HAP-1 (cell line): ENCODE measurements around the gene CLCN4.
A peak's percentile ranks its signal among the peaks of the same experiment; 100 is the strongest.

Experiments used
- DNase-seq, 2 experiments: peaks; one replicate each; pipeline ENCODE4 v3.0.0-alpha.2; 2016 to 2020; ENCODE audit warnings: low spot score in 2 of 2
- H3K27me3 ChIP-seq: fragments of 250-450 bp; sonication (Bioruptor Pico); 2 replicates; pipeline ENCODE4 v1.5.1; 2020; ENCODE audit warnings: low read depth, mild to moderate bottlenecking, moderate library complexity
- H3K36me3 ChIP-seq: fragments of 250-450 bp; sonication (Bioruptor Pico); replicated peaks from 2 replicates; pipeline ENCODE4 v1.5.1; 2020; ENCODE audit warnings: mild to moderate bottlenecking
- H3K4me1 ChIP-seq: fragments of 250-450 bp; sonication (Bioruptor Pico); 2 replicates; pipeline ENCODE4 v1.5.1; 2020; ENCODE audit warnings: mild to moderate bottlenecking
- H3K4me3 ChIP-seq: fragments of 250-450 bp; sonication (Bioruptor Pico); 2 replicates; pipeline ENCODE4 v1.5.1; 2020; ENCODE audit warnings: mild to moderate bottlenecking, moderate library complexity
- H3K9me3 ChIP-seq: fragments of 250-450 bp; sonication (Bioruptor Pico); 2 replicates; pipeline ENCODE4 v1.5.1; 2020; ENCODE audit warnings: mild to moderate bottlenecking, moderate library complexity
- in situ Hi-C: fragments of 300-500 bp; cut with MboI; formaldehyde crosslinking; loops from 3 replicates; pipeline ENCODE4 v1.14.3; 2020; ENCODE audit warnings: low sequenced_read_pairs, inconsistent platforms, mixed read lengths

The CLCN4 gene

DNA sequence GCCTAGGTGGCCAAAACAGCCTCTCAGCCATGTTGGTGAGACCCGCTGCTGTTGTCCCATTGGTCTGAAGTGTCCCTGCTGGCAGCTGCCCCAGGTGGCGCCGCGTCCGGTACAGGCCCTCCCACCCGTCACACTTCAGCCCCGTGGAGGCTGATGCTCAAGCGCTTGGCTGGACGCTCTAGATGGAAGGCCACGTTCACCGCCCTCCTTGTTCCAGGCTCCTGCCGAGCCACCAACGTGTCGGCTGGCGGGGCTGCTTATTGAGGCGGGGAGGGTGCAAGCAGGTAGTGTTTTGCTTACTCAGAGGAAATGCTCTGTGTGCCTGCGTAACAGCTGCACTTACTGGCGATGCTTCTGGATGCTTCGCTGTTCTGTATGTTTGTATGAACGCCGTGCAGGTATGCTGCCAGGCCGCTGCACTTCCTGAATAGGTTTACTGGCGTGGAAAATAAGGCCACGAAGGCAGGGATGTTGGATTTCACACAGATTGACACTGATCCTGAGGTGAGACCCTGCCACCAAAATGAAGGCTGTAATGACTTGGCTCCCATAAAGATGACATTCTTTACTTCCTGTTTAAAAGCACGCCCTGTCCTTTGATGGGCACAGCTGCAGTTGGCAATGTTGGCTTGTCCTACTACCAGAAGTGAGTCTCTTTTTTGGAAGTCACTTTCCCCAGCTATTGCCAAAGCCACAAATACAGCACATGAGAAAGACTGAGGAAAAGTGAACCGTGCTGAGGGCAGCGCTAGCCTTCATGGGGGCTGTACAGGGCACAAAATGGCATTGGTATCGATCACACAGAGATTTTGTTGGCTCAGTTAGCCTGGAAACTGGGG is 21.0 kb upstream of the CLCN4 start:
- Histone ChIP-seq H3K36me3 (no peaks in the 10 kb centered on the region), H3K4me3 (no peak overlapping the region), H3K27me3 (no peaks in the 10 kb centered on the region), H3K4me1 (no peaks in the 10 kb centered on the region), H3K9me3 (no peaks in the 10 kb centered on the region)
- no peak for DNase-seq
- in situ Hi-C loops: no loop called here

DNA sequence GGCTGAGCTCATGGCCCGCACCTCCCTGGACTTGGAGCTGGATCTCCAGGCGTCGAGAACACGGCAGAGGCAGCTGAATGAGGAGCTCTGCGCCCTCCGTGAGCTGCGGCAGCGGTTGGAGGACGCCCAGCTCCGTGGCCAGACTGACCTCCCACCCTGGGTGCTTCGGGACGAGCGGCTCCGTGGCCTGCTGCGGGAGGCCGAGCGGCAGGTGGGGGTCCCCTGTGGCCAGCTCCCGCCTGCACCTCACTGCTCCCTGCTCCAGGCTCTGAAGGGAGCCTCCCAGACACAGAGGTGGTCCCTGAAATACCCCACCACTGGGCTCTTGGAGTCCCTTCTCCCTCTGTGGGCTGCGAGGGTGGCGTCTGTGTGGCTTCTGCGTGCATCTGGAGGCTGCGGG is 18.0 kb upstream of the CLCN4 start:
- Histone ChIP-seq H3K27me3 (no peaks in the 10 kb centered on the region), H3K9me3 (no peaks in the 10 kb centered on the region)

DNA sequence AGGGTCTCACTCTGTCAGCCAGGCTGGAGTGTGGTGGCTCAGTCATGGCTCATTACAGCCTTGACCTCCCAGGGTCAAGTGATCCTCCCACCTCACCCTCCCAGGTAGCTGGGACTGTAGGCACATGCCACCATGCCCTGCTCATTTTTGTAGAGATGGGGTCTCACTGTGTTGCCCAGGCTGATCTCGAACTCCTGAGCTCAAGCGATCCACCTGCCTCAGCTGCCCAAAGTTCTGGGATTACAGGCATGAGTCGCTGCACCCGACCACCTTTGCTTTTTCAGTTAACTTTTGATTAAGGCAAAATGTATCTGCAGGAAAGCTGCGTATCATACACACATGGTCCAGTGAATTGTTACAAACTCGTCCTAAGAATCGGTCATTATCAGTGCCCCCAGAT is 16.5 kb upstream of the CLCN4 start:
- H3K27me3 ChIP-seq: no peaks in the 10 kb centered on the region

More for the DNA sequence above, 18.0 kb upstream of the CLCN4 start:
- Histone ChIP-seq H3K4me1 (no peaks in the 10 kb centered on the region), H3K36me3 (no peaks in the 10 kb centered on the region), H3K4me3 (no peak overlapping the region)
- no peak for DNase-seq
- in situ Hi-C loops: no loop called here

DNA sequence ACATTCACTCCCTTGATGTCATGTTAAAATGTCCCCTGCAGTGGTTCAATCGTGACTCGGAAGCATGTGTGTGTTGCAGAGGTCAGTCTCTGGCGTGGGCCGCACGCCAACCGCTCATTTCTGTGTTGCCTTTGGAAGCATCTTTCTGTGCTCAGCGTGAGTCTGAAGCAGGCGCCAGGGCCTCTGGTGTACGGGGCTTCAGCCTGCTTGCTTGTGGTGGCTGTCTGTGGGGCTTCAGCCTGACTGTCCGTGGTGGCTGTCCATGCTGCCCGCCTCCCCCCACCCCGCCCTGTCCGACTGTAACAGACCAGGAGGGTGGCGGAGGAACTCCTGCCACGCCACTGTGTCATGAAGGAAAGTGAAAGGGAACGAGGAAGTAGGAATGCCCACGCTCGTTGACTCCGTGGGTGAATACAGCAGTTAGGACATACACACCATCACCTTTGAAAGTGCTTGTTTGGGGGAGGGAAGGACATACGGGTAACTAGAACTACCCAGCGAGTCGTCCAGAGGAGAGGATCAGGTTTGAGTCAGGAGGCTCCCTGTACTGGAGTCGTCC is 14.7 kb upstream of the CLCN4 start:
- H3K4me3 ChIP-seq: no peak overlapping the region
- no peaks in the 10 kb centered on the region for H3K27me3 ChIP-seq
- H3K9me3 ChIP-seq: no peaks in the 10 kb centered on the region
- DNase-seq: no peak
- no peaks in the 10 kb centered on the region for H3K4me1 ChIP-seq
- no peaks in the 10 kb centered on the region for H3K36me3 ChIP-seq
- in situ Hi-C loops: no loop called here

More for the DNA sequence above, 16.5 kb upstream of the CLCN4 start:
- no peaks in the 10 kb centered on the region for H3K36me3 ChIP-seq
- in situ Hi-C loops: no loop called here
- H3K4me3 ChIP-seq: no peak overlapping the region
- no peaks in the 10 kb centered on the region for H3K9me3 ChIP-seq
- DNase-seq: no peak
- no peaks in the 10 kb centered on the region for H3K4me1 ChIP-seq

DNA sequence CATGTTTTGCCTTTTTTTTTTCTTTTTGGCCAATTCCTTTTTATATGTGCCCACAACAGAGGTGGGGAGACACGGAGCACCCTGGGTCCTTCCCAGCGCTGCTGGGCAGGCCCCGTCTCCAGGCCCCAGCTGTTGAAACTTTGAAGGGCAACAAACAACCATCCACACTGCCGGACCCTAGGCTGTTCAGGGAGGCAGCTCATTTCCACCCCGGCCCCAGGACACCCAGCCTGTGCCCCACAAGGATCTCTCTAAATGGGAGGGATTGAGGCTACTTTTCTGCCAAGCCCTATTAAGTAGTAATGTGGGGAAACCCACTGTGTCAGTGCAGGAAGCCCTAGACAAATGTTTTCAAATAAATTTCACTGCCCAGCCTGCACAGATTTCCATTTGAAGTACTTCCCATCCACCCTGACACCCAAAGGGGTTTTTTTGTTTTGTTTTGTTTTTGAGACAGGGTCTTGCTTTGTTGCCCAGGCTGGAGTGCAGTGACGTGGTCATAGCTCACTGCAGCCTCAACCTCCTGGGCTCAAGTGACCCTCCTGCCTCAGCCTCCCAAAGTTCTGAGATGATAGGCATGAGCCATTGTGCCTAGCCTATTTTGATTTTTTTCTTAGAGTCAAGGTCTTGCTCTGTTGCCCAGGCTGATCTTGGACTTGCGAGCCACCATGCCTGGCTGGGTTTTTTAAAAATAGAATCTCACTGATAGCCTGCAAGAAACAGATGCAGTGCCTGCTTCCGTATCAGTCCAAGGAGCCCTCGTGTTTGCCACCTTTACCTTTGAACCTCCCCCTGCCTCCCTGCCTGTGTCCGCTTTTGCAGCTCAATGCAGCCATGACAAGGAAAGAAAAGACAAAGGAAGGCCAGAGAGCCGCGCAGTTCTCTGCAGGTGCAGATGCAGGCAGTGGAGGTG is 13.4 kb upstream of the CLCN4 start:
- no peaks in the 10 kb centered on the region for H3K4me1 ChIP-seq
- DNase-seq: no peak
- no peaks in the 10 kb centered on the region for H3K27me3 ChIP-seq
- H3K36me3 ChIP-seq: no peaks in the 10 kb centered on the region
- in situ Hi-C loops: no loop called here
- H3K9me3 ChIP-seq: no peaks in the 10 kb centered on the region
- H3K4me3 ChIP-seq: no peak overlapping the region

DNA sequence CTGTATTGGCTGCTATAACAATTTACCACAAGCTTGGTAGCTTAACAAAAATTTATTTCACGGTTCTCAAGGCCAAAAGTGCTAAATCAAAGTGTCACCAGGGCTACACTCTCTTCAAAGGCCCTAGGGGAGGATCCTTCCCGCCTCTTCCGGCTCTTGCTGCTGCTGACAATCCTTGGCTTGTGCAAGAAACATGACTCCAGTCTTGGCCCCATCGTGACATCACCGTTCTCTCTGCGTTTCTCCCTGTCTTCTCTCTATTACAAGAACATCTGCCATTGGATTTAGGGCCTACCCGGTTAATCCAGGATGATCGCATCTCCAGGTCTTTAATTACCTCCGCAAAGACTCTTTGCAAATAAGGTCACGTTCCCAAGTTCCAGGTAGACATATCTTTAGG is 10.4 kb upstream of the CLCN4 start:
- Histone ChIP-seq H3K27me3 (no peaks in the 10 kb centered on the region), H3K4me1 (no peaks in the 10 kb centered on the region), H3K4me3 (no peak overlapping the region), H3K36me3 (no peaks in the 10 kb centered on the region), H3K9me3 (no peaks in the 10 kb centered on the region)
- in situ Hi-C loops: no loop called here
- DNase-seq: no peak

DNA sequence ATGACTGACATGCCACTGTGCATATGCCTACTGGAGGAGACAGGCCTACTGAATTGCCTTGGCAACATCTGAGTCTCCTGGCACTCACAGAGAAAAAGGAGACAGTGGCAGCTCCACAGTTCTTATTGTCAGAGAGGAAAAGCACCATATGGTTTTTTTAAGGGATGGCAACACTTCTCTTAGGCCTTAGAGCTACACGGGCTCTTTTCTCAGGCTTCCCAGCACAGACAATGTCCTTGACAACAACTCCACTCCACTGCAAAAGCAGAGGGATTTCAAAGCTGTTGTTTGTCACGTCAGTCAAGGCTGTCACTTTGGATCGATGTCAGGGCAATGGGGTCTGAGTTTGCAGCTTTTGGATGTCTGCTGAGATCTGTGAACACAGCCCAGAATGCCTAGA is 4.7 kb upstream of the CLCN4 start:
- H3K9me3 ChIP-seq: no peaks in the 10 kb centered on the region; the same call in 1 of the 2 replicates
- peaks cover 2% of the 10 kb centered on the region; the same call in 1 of the 2 replicates for H3K4me1 ChIP-seq
- H3K4me3 ChIP-seq: no peak overlapping the region
- no peaks in the 10 kb centered on the region for H3K36me3 ChIP-seq
- in situ Hi-C loops: no loop called here
- DNase-seq: no peak
- no peaks in the 10 kb centered on the region for H3K27me3 ChIP-seq

DNA sequence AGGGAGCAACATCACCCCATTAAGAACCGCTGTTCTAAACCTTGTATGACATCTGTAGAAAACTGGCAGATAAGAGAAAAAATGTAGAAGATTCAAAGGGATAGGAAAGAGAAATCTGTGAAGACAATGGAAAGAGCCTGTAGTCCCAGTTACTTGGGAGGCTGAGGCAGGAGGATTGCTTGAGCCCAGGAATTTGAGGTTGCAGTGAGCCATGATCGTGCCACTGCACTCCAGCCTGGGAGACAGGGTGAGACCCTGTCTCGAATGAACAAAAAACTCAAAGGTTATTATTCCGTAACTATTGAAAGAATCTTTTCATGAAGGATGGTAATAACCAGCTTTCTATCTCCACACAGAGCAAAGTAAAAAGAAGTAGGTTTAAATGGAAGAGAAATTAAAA is 1.6 kb upstream of the CLCN4 start:
- in situ Hi-C loops: no loop called here
- Histone ChIP-seq H3K36me3 (no peaks in the 10 kb centered on the region), H3K27me3 (no peaks in the 10 kb centered on the region), H3K9me3 (no peaks in the 10 kb centered on the region; the same call in 1 of the 2 replicates), H3K4me1 (peaks cover 10% of the 10 kb centered on the region), H3K4me3 (no peak overlapping the region)
- no peak for DNase-seq

DNA sequence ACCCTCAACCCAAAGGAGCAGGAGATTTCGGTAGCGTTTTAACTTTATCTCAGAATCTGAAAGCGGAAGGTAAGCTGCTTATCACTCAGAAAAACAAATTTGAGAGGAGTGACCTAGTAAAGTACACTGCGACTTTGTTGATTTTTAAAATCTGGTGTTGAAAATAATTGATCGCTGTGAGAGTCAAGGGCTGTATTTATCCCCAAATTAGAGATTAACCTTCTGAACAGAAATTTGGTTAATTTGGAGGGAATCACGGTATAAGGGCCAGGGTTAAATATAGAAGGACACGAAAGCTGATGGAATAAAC is 212 bp downstream of the CLCN4 start:
- no peaks in the 10 kb centered on the region for H3K27me3 ChIP-seq
- H3K4me3 ChIP-seq: peak overlapping the region; percentile 22
- H3K9me3 ChIP-seq: no peaks in the 10 kb centered on the region; the same call in 1 of the 2 replicates
- peaks cover 10% of the 10 kb centered on the region for H3K4me1 ChIP-seq
- DNase-seq: no peak
- in situ Hi-C loops: no loop called here
- no peaks in the 10 kb centered on the region for H3K36me3 ChIP-seq

DNA sequence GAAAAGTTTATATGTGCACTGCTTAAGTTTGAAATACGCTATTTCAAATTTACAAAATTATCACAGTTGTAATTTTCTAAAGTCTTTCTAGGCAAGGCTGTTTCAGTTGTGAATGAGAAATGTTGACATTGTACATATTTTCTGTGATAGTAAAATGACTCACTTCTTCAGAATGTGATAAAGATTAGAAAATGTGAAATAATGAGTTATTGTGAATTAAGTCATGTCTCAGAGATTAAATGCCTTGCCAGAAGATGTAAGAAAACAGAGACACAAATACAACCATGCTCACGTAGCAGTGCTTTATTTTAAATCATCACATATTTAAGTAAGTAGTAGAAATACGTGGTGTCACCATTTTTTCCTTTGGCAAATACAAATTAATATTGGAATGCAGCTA is 768 bp downstream of the CLCN4 start:
- no peaks in the 10 kb centered on the region; the same call in 1 of the 2 replicates for H3K9me3 ChIP-seq
- H3K36me3 ChIP-seq: no peaks in the 10 kb centered on the region
- no peaks in the 10 kb centered on the region for H3K27me3 ChIP-seq
- no peak overlapping the region; the same call in 1 of the 2 replicates for H3K4me3 ChIP-seq
- DNase-seq: no peak
- peaks cover 10% of the 10 kb centered on the region for H3K4me1 ChIP-seq
- in situ Hi-C loops: no loop called here

DNA sequence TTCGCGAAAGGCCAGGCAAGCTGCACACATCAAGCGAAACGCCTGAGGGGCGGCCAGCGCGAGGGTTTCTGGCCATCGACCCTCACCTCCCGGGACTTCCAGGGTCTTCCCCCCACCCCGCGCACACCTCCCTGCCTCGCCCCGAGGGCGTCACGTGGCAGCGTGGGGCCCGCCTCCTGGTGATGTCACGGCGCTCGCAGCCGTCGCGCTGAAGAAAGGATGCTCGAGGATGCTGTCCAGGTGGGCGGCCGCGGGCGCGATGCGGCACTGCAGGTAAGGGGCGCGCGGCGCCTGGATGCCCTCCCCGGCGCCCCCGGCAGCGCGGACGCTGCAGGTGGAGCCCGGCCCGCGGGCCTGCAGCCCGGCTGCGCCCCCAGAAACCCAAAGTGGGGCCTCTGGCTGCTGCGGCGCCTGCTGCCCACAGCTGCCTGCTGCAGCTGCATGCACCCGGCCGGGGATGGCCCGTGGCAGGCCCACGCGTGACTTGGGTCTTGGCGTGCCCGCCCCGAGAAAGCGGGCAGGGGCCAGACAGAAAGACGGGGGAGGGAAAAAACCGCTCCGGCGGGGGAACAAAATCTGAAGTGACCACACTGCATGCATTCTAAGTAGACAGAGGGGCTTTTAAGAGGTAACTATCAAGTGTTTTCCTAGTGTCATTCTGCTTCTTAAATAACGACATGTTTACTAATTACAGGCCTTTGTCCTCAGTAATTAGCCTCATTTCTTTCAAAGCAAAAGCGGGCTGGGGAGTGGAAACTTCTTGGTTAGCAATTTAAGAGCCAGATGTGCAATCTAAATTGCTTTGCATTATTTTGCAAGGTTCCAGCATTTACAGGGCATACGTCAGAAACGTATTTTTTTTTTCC is 1.7 kb downstream of the CLCN4 start:
- Histone ChIP-seq H3K4me3 (no peak overlapping the region), H3K4me1 (peaks cover 10% of the 10 kb centered on the region), H3K36me3 (no peaks in the 10 kb centered on the region), H3K9me3 (no peaks in the 10 kb centered on the region; the same call in 1 of the 2 replicates), H3K27me3 (no peaks in the 10 kb centered on the region)
- in situ Hi-C loops: no loop called here
- DNase-seq: no peak

DNA sequence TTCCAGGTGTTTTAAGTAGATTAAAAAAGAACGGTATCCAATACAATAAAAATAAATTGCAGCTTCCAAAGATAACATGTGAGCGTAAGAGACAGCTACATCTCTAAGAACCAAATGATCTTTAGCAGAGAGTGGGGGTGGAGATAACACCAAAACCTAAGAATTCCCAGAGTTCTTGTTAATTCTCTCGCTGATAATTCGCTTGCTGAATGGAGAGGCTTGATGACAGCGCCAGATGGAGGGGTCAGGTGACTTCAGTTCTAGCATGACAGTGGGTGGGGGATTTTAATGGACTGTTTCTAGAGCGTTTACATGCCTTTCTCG is 2.3 kb downstream of the CLCN4 start:
- Histone ChIP-seq H3K4me1 (peaks cover 10% of the 10 kb centered on the region), H3K36me3 (no peaks in the 10 kb centered on the region), H3K4me3 (no peak overlapping the region), H3K27me3 (no peaks in the 10 kb centered on the region), H3K9me3 (no peaks in the 10 kb centered on the region; the same call in 1 of the 2 replicates)
- DNase-seq: no peak
- in situ Hi-C loops: no loop called here

DNA sequence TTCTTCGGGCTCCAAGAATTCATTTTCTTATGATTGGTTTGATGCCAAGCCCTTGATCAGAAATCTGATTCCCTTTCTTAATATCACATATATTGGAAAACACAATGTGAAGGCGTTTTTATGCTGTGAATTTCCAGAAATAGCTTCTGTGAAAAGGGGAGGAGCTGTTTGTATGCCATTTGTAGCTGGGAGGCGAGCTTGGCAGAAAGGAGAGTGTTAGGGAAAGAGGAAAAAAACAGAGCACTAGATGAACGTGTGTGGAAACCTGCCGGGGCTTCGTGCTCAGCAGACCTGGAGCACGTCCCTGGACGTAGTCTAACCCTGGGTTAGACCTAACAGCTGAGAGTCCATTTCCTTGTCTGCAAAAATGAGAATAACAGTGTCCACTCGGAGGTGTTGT is 3.4 kb downstream of the CLCN4 start:
- Histone ChIP-seq H3K4me3 (no peak overlapping the region), H3K4me1 (peaks cover 10% of the 10 kb centered on the region), H3K36me3 (no peaks in the 10 kb centered on the region), H3K27me3 (no peaks in the 10 kb centered on the region), H3K9me3 (no peaks in the 10 kb centered on the region; the same call in 1 of the 2 replicates)
- DNase-seq: no peak
- in situ Hi-C loops: no loop called here
